Neural crest cell (in vitro differentiated cells): ENCODE results near the gene SLFN11. TPM values are rescaled to one million over a fixed set of nuclear protein-coding genes. Genes with fewer than 3 reads are reported as not detected.

Experiments
- DNase-seq: peaks from one replicate; pipeline ENCODE4 v3.0.0; 2021; ENCODE audit warnings: low read depth, mixed read lengths, low spot score
- H3K27ac Mint-ChIP-seq: one replicate; pipeline ENCODE4 v1.8.0; 2021; ENCODE audit warnings: mild to moderate bottlenecking, mixed read lengths; ENCODE audit not compliant: unreplicated experiment
- H3K27me3 Mint-ChIP-seq: 2 replicates; pipeline ENCODE4 v1.8.0; 2021; ENCODE audit warnings: low read depth, mild to moderate bottlenecking, mixed read lengths
- H3K36me3 Mint-ChIP-seq: 2 replicates; pipeline ENCODE4 v1.8.0; 2021; ENCODE audit warnings: low read depth, mild to moderate bottlenecking, mixed read lengths
- H3K4me1 Mint-ChIP-seq: 2 replicates; pipeline ENCODE4 v1.8.0; 2021; ENCODE audit warnings: mixed read lengths
- H3K4me3 Mint-ChIP-seq: one replicate; pipeline ENCODE4 v1.8.0; 2021; ENCODE audit warnings: mild to moderate bottlenecking, mixed read lengths
- H3K9me3 Mint-ChIP-seq: 2 replicates; pipeline ENCODE4 v1.8.0; 2021; ENCODE audit warnings: mixed read lengths
- CTCF ChIP-seq: fragments of 200-600 bp; sonication (generic); conservative IDR thresholded peaks from 2 replicates; pipeline ENCODE4 v1.5.0; 2021; ENCODE audit warnings: antibody characterized with exemption, mild to moderate bottlenecking
- total RNA-seq: library from RNA; stranded (reverse); gene quantifications from 2 replicates; pipeline ENCODE4 v1.2.1, GENCODE V29; 2021

The SLFN11 gene
- total RNA-seq, 1 donor from 2014 or later = 17.6 TPM

DNA sequence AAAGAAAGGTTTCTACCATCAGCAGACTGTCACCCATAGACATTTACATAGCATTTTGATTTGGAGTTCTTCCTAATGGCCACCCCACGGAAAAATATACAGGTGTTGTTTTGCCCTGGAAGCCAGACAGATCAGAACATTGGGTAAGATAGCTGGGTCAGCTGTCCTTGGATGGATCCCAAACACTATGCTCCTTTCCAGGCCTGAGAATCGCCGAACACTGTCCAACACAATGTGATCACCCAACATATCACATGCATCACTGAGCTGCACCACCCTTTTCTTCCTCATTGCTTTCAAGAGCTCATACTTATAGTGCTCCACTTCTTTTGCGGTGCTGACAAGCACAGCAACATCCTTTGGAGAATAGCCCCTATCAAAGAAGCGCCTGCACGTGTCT, 21.1 kb downstream of the SLFN11 start:
- peaks cover 5% of the 10 kb centered on the region for H3K4me1 Mint-ChIP-seq
- no peak overlapping the region for H3K4me3 Mint-ChIP-seq
- peaks cover 15% of the 10 kb centered on the region for H3K27me3 Mint-ChIP-seq
- H3K9me3 Mint-ChIP-seq = peaks cover 5% of the 10 kb centered on the region
- no peaks in the 10 kb centered on the region for H3K36me3 Mint-ChIP-seq
- H3K27ac Mint-ChIP-seq = no peak overlapping the region
- TF ChIP-seq CTCF = no peak
- DNase-seq = no peak

DNA sequence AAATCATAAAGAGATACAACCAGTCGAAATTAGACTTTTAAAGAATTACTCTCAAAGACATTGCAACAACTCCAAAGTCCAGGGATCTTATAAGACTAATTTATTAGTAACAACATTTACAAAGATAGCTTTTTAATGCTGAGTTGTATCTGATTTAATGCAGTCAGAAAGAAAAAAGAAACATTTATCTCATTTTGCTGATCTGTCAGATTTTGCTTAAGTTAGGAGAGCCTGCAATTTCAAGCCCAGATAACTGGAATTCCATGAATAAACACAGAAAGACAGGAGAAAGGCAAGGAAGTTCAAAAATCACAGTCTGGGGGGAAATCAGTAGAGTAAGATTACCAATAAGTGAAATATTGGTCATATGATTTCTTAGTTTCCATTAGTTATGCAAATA, 22.9 kb downstream of the SLFN11 start:
- Mint-ChIP-seq H3K4me3 (no peak overlapping the region), H3K27me3 (peaks cover 27% of the 10 kb centered on the region), H3K27ac (no peak overlapping the region), H3K36me3 (no peaks in the 10 kb centered on the region), H3K9me3 (peaks cover 5% of the 10 kb centered on the region), H3K4me1 (peaks cover 5% of the 10 kb centered on the region)
- no peak for DNase-seq
- no peak for TF ChIP-seq CTCF

- TF ChIP-seq CTCF = no peak
- H3K4me1 Mint-ChIP-seq = peaks cover 5% of the 10 kb centered on the region
- peaks cover 10% of the 10 kb centered on the region for H3K9me3 Mint-ChIP-seq
- H3K27me3 Mint-ChIP-seq = peaks cover 60% of the 10 kb centered on the region
- no peaks in the 10 kb centered on the region for H3K36me3 Mint-ChIP-seq
- no peak overlapping the region for H3K27ac Mint-ChIP-seq
- peak overlapping the region; percentile 51 for H3K4me3 Mint-ChIP-seq
- no peak for DNase-seq
Observed at GRCh38 chr17:35345926-35346771, 27.3 kb downstream of the SLFN11 start.

GRCh38 chr17:35345445-35345925, 27.9 kb downstream of the SLFN11 start:
- H3K4me3 Mint-ChIP-seq = peak overlapping the region; percentile 48
- peaks cover 5% of the 10 kb centered on the region for H3K4me1 Mint-ChIP-seq
- no peak for DNase-seq
- H3K27ac Mint-ChIP-seq = no peak overlapping the region
- H3K27me3 Mint-ChIP-seq = peaks cover 61% of the 10 kb centered on the region
- no peak for TF ChIP-seq CTCF
- H3K9me3 Mint-ChIP-seq = peaks cover 12% of the 10 kb centered on the region
- H3K36me3 Mint-ChIP-seq = no peaks in the 10 kb centered on the region

DNA sequence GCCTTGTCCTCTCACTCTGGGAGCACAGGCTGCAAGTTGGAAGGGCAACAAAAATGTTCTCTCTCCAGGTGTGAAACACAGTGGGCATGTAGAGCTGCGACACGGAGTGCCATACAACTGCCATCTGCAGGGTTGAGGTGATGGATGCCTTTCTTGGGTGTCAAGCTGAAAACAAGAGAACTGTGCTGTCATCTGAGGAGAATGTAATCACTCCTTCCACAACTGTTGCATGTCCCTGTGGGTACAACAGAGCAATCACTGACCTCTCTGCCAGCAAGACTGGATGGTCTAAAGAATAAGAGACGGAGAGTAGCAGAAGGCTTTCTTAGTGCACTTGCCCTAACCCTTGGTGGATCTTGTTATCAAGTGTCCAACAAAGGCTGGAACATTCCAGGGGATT, 29.2 kb downstream of the SLFN11 start:
- no peak overlapping the region for H3K27ac Mint-ChIP-seq
- H3K27me3 Mint-ChIP-seq = peaks cover 67% of the 10 kb centered on the region
- no peak overlapping the region for H3K4me3 Mint-ChIP-seq
- H3K36me3 Mint-ChIP-seq = no peaks in the 10 kb centered on the region
- H3K9me3 Mint-ChIP-seq = peaks cover 15% of the 10 kb centered on the region
- TF ChIP-seq CTCF = no peak
- H3K4me1 Mint-ChIP-seq = peaks cover 5% of the 10 kb centered on the region
- no peak for DNase-seq
